SU-DHL-6 (cell line): ENCODE measurements around the gene KCNG1.

Experiments
- CTCF ChIP-seq: fragments of 200-600 bp; sonication (generic); IDR thresholded peaks from one replicate; pipeline ENCODE4 v1.5.1; 2017; ENCODE audit warnings: antibody characterized with exemption, mild to moderate bottlenecking, low read length, moderate library complexity; ENCODE audit not compliant: insufficient read depth, poor library complexity, severe bottlenecking
- EZH2phosphoT487 ChIP-seq: fragments of 200-600 bp; sonication (generic), shearing (Covaris generic); conservative IDR thresholded peaks from 2 replicates; pipeline ENCODE4 v1.6.1; 2018; ENCODE audit warnings: mild to moderate bottlenecking, antibody characterized with exemption, low read length, moderate library complexity, mixed read lengths

DNA sequence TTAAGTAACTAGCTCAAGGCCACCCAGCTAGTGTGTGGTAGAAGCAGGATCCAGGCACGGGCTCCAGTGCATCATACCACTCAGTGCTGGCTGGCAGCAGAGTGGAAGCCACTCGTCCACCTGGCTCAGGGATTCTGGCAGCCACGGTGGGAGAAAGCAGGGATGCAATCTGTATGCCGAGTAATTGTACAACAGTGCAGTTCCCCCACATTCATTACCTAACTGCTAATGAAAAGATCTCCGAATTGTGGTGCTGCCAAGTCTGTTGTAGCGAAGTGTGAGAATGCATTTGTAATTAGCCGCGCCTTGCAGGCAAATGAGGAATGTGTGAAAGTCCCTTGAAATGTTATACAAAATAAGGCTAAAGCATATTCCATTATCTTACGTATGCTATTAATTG lies 29.0 kb downstream of the KCNG1 start:
- TF ChIP-seq CTCF (no peak), EZH2phosphoT487 (no peak)
